Esophagus squamous epithelium (tissue), 5 donors: ENCODE data around the gene NPLOC4. TPM values are rescaled to one million over a fixed set of nuclear protein-coding genes. Genes with fewer than 3 reads are reported as not detected.
A peak's percentile ranks its signal among the peaks of the same experiment; 100 is the strongest.

Experiments used
- DNase-seq: peaks from one replicate; lab custom pipeline; 2025; lab: John Stamatoyannopoulos, UW
- H3K27ac ChIP-seq, 4 donors: fragments of 200-600 bp; sonication (generic); one replicate each; pipeline ENCODE4 v1.5.1; 2016 to 2019; ENCODE audit warnings: mild to moderate bottlenecking in 1 of 4
- H3K27me3 ChIP-seq, 4 donors: fragments of 200-600 bp; sonication (generic); 1 replicate in 3 of 4; 2 replicates in 1 of 4; pipeline versions ENCODE4 v1.5.1 to v1.6.0; 2017 to 2021; ENCODE audit warnings: antibody characterized with exemption in 1 of 4
- H3K36me3 ChIP-seq, 3 donors: fragments of 200-600 bp; sonication (generic); one replicate each; pipeline ENCODE4 v1.5.1; 2016 to 2019
- H3K4me1 ChIP-seq, 3 donors: fragments of 200-600 bp; sonication (generic); one replicate each; pipeline ENCODE4 v1.5.1; 2017 to 2019
- H3K4me3 ChIP-seq, 4 donors: fragments of 200-600 bp; sonication (generic); 1 replicate in 3 of 4; 2 replicates in 1 of 4; pipeline ENCODE4 v1.5.1; 2016 to 2019; ENCODE audit warnings: mild to moderate bottlenecking in 2 of 4, moderate library complexity in 1 of 4
- H3K9me3 ChIP-seq, 3 donors: fragments of 200-600 bp; sonication (generic); one replicate each; pipeline ENCODE4 v1.5.1; 2016 to 2019
- POLR2A ChIP-seq, 4 donors: fragments of 450-650 bp; IDR thresholded peaks; one replicate each; pipeline ENCODE4 v1.6.1; 2017; ENCODE audit warnings: antibody characterized with exemption in 4 of 4, mild to moderate bottlenecking in 4 of 4, moderate library complexity in 3 of 4
- WGBS, 2 donors: methylation state at CpG; one replicate each; pipeline ENCODE4 v1.1.5; 2018; 5-methylcytosine and 5-hydroxymethylcytosine counted together
- intact Hi-C: fragments of 100-400 bp; cut with DNase I; formaldehyde crosslinking; loops from one replicate; pipeline ENCODE4 v1.15.0; 2022
- total RNA-seq, 4 donors: library from RNA; depleted of rRNA; stranded (reverse); fragments of >200 nt; gene quantifications; one replicate each; pipeline ENCODE4 v1.1.0, GENCODE V29; 2016
- TF ChIP-seq, protein P1 (sequence below), 6 experiments: fragments of 450-650 bp in 4 of 6; fragments of 200-600 bp in 2 of 6; sonication (generic) in 2 of 6; IDR thresholded peaks; one replicate each; pipeline ENCODE4 v1.5.1; 2016 to 2019; ENCODE audit warnings: antibody characterized with exemption in 6 of 6, mild to moderate bottlenecking in 4 of 6, moderate library complexity in 4 of 6
- donor health status: DM: yes; HTN: yes; CAD: no.

Gene NPLOC4
- total RNA-seq, 4 donors from 2014 or later: 49.0 to 80.9 (median 62.4) TPM

DNA sequence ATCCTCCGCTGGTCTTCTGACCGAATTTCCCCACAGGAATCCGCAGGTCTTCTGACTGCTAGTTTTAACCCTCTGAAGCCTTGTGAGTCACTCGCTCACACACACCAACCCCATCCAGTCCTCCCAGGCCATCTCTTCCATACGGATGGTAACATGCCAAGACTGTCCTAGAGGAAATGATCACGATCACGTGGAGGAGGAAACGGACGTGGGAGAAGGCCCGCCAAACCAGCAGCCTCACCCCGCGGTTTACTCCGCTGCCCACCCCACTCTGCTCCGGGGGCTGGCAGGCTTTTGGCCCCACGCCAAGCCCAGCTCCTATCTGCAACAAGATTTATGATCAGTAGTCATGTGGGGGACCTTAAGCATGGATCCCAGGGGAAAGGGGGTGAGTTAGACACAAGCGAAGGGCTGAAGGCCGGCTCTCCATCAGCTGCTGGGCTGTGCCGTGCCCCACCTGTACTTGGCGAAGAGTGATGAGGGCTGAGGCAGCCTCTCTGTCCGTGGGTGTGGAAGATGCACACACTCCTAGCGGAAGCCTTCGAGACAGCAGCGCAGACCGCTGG, 83.2 kb downstream of the NPLOC4 start:
- H3K27ac ChIP-seq: peak overlapping the region; percentile 86 to 95 (median 92)
- peak overlapping the region; percentile 89 to 100 (median 96) for H3K4me3 ChIP-seq
- WGBS, 2 donors: 57 to 60% methylated on average over 10 to 11 of the region's 24 CpGs
- peaks cover 15 to 38% (median 21%) of the 10 kb centered on the region in 3 donors for H3K4me1 ChIP-seq
- no peak for TF ChIP-seq POLR2A (IDR thresholded peaks at IDR 0.05)
- no peak for DNase-seq
- intact Hi-C loops: no loop called here
- no peaks in the 10 kb centered on the region for H3K9me3 ChIP-seq
- H3K36me3 ChIP-seq: peaks cover 3 to 50% (median 16%) of the 10 kb centered on the region in 3 donors
- H3K27me3 ChIP-seq: no peaks in the 10 kb centered on the region

DNA sequence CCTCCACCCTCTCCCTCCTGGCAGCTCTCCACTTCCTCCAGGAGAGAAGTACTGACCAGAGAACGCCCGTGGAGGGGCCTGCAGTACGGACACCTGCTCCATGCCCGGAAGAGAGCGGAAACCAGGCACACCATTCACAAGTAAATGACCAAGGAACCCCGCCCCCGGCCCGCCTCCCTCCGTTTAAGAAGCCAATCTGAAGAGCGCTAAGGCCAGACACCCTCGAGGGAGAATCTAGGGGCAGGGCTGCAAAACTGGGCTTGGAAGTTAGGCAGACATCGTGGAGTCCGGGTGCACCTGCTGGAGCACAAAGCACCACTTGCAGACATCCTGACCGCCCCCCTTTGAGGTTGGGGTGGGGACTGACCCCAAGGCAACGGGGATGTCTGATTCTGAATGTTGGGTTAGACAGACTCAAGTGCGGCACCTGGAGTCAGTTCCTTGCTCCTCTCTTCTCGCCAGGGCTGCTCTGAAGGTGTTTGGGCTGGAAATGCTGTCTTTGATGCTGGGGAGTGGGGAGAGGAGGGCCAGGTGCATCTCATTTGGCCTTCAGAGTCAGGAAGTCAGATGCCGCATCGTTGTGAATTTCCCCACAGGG, 83.8 kb downstream of the NPLOC4 start:
- no peaks in the 10 kb centered on the region for H3K9me3 ChIP-seq
- H3K36me3 ChIP-seq: peaks cover 0 to 50% (median 10%) of the 10 kb centered on the region in 3 donors
- 0 to 4% methylated on average over 4 to 13 of the region's 19 CpGs for WGBS, 2 donors
- TF ChIP-seq, protein P1, sequence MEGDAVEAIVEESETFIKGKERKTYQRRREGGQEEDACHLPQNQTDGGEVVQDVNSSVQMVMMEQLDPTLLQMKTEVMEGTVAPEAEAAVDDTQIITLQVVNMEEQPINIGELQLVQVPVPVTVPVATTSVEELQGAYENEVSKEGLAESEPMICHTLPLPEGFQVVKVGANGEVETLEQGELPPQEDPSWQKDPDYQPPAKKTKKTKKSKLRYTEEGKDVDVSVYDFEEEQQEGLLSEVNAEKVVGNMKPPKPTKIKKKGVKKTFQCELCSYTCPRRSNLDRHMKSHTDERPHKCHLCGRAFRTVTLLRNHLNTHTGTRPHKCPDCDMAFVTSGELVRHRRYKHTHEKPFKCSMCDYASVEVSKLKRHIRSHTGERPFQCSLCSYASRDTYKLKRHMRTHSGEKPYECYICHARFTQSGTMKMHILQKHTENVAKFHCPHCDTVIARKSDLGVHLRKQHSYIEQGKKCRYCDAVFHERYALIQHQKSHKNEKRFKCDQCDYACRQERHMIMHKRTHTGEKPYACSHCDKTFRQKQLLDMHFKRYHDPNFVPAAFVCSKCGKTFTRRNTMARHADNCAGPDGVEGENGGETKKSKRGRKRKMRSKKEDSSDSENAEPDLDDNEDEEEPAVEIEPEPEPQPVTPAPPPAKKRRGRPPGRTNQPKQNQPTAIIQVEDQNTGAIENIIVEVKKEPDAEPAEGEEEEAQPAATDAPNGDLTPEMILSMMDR (IDR thresholded peaks at IDR 0.05): no peak
- peak in 2 of 4 donors; percentile 15 to 31 for TF ChIP-seq POLR2A (IDR thresholded peaks at IDR 0.05)
- peak overlapping the region; percentile 89 to 100 (median 96) for H3K4me3 ChIP-seq
- peak; percentile 47 for DNase-seq
- H3K27me3 ChIP-seq: no peaks in the 10 kb centered on the region
- peaks cover 15 to 38% (median 21%) of the 10 kb centered on the region in 3 donors for H3K4me1 ChIP-seq
- peak overlapping the region; percentile 86 to 95 (median 92) for H3K27ac ChIP-seq
- intact Hi-C loops: no loop called here

DNA sequence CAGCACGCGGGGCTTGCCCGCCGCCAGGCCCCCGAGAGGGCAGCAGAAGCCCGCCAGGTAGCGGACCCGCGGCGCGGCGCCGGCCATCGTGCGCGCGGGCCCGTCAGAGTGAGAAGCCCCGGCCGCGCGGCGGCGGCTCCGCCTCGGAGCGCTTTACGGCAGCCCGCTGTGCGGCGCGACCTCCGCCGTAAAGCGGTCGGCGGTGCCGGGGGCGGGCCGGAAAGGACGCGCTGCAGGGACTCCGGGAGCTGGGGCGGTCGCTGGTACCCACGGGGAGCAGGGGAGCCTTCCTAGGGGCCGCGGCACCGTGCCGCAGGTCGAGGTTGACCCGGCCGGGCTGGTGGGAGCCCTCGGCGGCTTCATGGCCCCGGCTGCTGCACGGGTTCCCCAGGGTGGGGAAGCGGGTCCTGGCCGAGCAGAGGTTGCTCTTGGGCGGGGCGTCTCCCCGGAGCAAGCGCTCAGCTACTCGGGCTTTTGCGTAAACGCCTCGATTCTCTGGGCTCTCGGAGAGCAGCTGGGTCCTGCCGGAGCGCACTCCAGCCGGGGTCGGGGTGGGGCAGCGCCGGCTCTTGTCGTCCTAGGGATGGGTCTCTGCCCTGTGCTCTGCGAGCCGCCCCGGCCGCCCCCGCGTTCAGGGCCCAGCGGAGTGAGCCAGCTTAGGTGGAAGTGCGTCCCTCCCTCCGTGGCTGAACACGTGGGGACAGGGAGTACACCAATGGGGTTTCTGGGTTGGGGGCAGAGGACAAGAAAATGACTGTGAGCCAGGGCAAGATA, 84.5 kb downstream of the NPLOC4 start, which contains the start of gene FAAP100:
Gene FAAP100 (minus strand): TSS at position 110 of the 774 bp plus-strand sequence. CDS start 23 bp downstream, at position 87.
- no peaks in the 10 kb centered on the region for H3K9me3 ChIP-seq
- H3K27me3 ChIP-seq: no peaks in the 10 kb centered on the region
- H3K36me3 ChIP-seq: peaks cover 5 to 50% (median 7%) of the 10 kb centered on the region in 3 donors
- no peak for DNase-seq
- 0% methylated on average over 3 of the region's 85 CpGs; no CpG with 5 or more reads in 1 of the 2 donors for WGBS, 2 donors
- intact Hi-C loops: no loop called here
- peak within 1 kb of the TSS; percentile 89 to 100 (median 96) for H3K4me3 ChIP-seq
- H3K27ac ChIP-seq: peak within 1 kb of the TSS; percentile 86 to 95 (median 92)
- H3K4me1 ChIP-seq: peaks cover 15 to 38% (median 21%) of the 10 kb centered on the region in 3 donors
- TF ChIP-seq POLR2A (IDR thresholded peaks at IDR 0.05): peak in 3 of 4 donors; percentile 10 to 86 (median 59)
- TF ChIP-seq, protein P1 (IDR thresholded peaks at IDR 0.05): peak in 1 of 6 experiments; percentile 12

DNA sequence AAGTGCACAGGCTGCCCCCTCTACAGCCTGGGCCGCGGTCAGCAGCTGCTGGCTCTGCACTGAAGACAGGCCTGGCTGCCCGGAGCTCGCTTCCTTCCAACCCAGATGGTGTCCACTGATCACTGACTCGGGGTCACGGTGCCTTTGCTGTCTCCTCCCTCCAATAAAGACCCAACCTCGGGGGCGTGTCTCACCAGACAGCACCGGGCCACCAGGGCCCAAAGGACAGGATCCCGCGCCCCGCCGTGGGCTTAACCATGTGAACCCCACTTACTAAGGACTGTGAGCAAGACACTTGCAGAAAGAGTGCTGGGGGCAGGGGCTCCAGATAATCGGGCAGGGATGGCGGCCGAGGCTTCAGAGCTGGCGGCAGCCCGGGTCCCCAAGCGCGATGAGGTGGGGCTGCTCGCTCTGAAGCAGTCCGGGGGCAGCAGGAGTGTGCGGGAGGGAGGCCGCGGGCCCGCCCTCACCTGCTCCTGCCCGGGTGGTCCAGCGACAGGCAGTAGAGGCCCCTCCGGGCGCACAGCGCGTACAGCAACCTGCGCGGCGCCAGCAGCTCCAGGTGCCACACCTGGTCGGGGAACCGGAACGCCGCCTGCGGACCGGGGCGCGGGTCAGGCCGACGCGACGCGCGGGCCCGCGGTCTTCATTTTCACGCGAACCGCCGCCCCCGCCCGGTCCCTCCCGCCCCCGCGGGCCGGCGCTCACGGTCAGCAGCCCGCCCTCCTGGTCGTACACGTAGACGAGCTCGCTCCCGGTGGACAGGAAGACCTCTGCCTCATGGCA, 85.3 kb downstream of the NPLOC4 start:
- 0% methylated on average over 3 of the region's 69 CpGs; no CpG with 5 or more reads in 1 of the 2 donors for WGBS, 2 donors
- H3K36me3 ChIP-seq: peaks cover 12 to 50% (median 13%) of the 10 kb centered on the region in 3 donors
- DNase-seq: no peak
- H3K4me3 ChIP-seq: peak overlapping the region; percentile 89 to 100 (median 96)
- no peaks in the 10 kb centered on the region for H3K27me3 ChIP-seq
- H3K4me1 ChIP-seq: peaks cover 15 to 38% (median 21%) of the 10 kb centered on the region in 3 donors
- peak overlapping the region; percentile 86 to 95 (median 92) for H3K27ac ChIP-seq
- intact Hi-C loops: no loop called here
- TF ChIP-seq, protein P1 (IDR thresholded peaks at IDR 0.05): no peak
- TF ChIP-seq POLR2A (IDR thresholded peaks at IDR 0.05): no peak
- H3K9me3 ChIP-seq: no peaks in the 10 kb centered on the region
